ENCODE measurements around the gene ZC3H10.

ZC3H10 gene

DNA sequence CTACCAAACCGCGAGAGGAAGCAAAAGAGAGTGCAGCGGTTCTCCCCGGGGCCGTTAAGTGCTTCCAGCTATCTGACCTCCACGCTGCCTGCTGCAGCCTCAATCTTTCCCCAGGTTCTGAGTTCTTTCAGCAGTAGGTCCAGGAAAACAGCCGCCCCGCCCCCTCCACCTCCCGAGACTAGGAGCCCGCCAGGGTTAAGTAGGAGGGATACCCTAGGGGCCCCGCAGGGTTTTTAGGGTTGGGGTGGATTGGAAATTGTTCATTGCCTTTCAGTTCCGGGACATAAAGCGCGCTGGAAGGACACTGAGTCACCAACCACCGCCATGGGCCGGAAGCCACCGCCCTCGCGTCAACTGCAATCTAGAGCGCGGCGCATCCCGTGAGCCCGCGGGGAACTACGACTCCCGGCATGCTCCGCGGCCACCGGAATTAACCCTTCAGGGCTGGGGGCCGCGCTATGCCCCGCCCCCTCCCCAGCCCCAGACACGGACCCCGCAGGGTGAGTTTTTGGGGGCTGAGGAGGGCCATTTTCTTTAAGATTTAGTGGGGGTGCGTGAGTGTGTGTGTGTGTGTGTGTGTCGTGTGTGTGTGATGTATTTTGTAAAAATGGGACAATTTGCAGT, 34.2 kb downstream of the ZC3H10 start, which contains the start of gene MYL6B:
Gene MYL6B (plus strand): TSS at position 456 of the 624 bp plus-strand sequence. CDS start 1,332 bp downstream, outside the sequence.
- DNase-seq (ENCODE audit: low read depth, low spot score), result peak; percentile 31
- POLR2A ChIA-PET, result interaction anchor here (0.7 to 1.4 kb wide), 3 partner anchors 10 to 25 kb away, joined by 3 to 5 read pairs (median 5); partner anchors contain the start of gene ESYT1
- TF ChIP-seq, protein P1, sequence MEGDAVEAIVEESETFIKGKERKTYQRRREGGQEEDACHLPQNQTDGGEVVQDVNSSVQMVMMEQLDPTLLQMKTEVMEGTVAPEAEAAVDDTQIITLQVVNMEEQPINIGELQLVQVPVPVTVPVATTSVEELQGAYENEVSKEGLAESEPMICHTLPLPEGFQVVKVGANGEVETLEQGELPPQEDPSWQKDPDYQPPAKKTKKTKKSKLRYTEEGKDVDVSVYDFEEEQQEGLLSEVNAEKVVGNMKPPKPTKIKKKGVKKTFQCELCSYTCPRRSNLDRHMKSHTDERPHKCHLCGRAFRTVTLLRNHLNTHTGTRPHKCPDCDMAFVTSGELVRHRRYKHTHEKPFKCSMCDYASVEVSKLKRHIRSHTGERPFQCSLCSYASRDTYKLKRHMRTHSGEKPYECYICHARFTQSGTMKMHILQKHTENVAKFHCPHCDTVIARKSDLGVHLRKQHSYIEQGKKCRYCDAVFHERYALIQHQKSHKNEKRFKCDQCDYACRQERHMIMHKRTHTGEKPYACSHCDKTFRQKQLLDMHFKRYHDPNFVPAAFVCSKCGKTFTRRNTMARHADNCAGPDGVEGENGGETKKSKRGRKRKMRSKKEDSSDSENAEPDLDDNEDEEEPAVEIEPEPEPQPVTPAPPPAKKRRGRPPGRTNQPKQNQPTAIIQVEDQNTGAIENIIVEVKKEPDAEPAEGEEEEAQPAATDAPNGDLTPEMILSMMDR (IDR thresholded peaks at IDR 0.05; ENCODE audit: insufficient read depth, low read length, missing control alignments), result no peak
- peak within 1 kb of the TSS; percentile 68 for H3K4me3 ChIP-seq (ENCODE audit: low read depth, low read length)
- CTCF ChIA-PET, result interaction anchor here (0.9 to 1.3 kb wide), 4 partner anchors 22 to 37 kb away, joined by 3 to 7 read pairs (median 4); partner anchors contain the start of genes ESYT1 and SMARCC2

DNA sequence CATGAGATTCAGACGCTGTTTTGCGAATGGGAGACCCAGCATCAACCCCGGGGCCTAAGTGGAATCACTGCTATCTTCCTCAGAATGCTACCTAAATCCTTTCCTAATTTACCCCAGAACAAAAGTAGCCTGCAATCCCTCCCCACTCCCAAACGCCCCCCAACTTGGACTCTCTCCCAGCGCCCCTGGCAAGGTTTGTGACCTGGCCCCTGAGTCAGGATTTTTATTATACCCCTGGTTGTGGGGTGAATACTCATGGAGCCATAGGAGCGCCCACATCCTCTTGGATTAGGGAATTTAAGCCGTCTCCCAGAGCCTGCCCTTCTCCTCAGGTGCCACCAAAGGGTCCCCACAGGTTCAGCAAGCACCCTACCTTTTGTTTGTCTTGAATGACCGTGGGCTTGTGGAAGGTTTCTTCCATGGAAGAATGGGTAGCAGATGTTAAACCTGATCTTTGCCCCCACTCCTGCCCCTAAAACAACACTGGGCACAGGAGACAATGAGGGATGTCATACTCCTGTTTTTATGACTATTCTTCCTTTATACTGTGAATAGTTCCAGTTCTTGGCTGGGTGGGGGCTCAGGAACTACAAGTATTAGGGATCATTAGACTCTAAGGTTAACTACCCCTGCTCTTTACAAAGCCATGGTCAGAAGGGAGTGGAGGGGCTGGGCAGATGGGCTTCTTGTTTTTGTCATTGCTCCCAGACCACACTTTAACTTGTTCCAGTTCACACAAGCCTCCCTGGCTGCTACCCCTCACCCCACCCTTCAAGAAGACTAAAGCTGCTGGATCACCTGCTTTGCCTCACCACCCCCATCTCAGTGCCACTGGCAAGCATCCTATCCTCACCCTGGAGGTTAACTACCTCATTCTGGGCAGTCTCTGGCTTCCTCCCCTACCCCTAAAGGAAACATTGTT, 35.0 kb downstream of the ZC3H10 start:
- TF ChIP-seq, protein P1 (IDR thresholded peaks at IDR 0.05; ENCODE audit: insufficient read depth, low read length, missing control alignments), result no peak
- CTCF ChIA-PET, result interaction anchor here (1.0 kb wide), 1 partner anchor 9 kb away, joined by 4 read pairs; no protein-coding TSS in a partner anchor
- POLR2A ChIA-PET, result no interaction called here
- peak overlapping the region; percentile 68 for H3K4me3 ChIP-seq (ENCODE audit: low read depth, low read length)
- no peak for DNase-seq (ENCODE audit: low read depth, low spot score)

DNA sequence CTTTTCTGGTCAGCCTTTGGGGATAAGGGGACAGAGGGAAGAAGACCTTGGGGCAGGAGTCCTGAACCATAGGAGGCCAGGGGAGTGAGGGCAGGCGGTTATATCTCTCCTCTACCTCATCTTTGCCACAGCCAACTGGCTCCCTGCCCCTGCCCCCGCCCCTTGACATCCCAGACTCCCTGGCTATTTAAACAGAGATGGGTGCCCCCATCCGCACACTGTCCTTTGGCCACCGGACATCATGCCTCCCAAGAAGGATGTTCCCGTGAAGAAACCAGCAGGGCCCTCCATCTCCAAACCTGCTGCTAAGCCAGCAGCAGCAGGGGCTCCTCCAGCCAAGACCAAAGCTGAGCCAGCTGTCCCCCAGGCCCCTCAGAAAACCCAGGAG, 35.6 kb downstream of the ZC3H10 start:
- TF ChIP-seq, protein P1 (IDR thresholded peaks at IDR 0.05; ENCODE audit: insufficient read depth, low read length, missing control alignments), result no peak
- DNase-seq (ENCODE audit: low read depth, low spot score), result no peak
- ChIA-PET POLR2A (no interaction called here), CTCF (interaction anchor here (1.0 to 1.2 kb wide), 2 partner anchors 8 to 35 kb away, joined by 3 to 4 read pairs; partner anchors contain the start of gene ZC3H10)
- H3K4me3 ChIP-seq (ENCODE audit: low read depth, low read length), result peak overlapping the region; percentile 68; the same call in 1 of the 2 replicates

DNA sequence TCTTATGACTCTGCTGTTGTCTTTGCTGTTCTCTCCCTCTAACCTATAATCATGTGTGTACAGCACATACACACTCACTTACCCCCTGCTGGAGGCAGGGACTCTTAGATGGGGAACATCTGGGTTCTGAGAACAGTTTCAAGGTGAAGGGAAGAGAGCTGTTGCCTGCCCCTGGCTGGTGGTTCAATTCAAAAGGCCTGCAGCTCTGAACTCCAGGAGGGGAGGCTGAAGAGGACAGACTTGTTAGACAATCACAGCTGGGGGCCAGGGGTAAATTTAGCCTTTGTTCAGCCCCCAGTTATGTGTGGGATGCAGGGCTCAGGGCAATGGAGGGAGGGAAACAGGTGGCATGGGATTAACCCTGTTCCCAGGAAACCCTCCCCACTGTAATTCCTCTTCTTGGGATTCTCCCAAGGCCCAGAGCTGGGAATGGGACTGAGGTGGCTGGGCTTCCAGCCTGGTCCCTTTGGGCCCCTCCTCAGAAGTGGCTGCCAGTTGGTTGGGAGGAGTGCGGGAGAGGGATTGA, 36.2 kb downstream of the ZC3H10 start:
- no peak overlapping the region for H3K4me3 ChIP-seq (ENCODE audit: low read depth, low read length)
- POLR2A ChIA-PET, result no interaction called here
- CTCF ChIA-PET, result interaction anchor here (0.8 to 2.3 kb wide), 5 partner anchors 28 to 36 kb away, joined by 3 to 12 read pairs (median 3); partner anchors contain the start of genes SMARCC2 and ZC3H10
- TF ChIP-seq, protein P1 (IDR thresholded peaks at IDR 0.05; ENCODE audit: insufficient read depth, low read length, missing control alignments), result no peak
- DNase-seq (ENCODE audit: low read depth, low spot score), result no peak

DNA sequence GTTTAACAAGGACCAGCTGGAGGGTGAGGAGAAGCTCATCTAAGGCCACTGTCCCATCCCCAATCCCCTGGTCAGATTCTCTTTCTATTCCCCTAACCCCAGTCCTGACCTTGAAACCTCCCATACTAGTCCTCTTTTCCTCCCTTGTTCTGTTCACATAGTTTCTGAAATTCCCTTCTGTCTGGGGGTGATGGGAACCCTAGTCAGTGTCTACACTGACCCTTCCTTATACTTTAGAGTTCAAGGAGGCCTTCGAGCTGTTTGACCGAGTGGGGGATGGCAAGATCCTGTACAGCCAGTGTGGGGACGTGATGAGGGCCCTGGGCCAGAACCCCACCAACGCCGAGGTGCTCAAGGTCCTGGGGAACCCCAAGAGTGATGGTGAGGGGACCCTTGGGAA, 36.8 kb downstream of the ZC3H10 start:
- ChIA-PET POLR2A (no interaction called here), CTCF (interaction anchor here (0.8 to 2.3 kb wide), 7 partner anchors 12 to 36 kb away, joined by 3 to 12 read pairs (median 3); partner anchors contain the start of genes SMARCC2 and ZC3H10)
- no peak for DNase-seq (ENCODE audit: low read depth, low spot score)
- no peak overlapping the region for H3K4me3 ChIP-seq (ENCODE audit: low read depth, low read length)
- TF ChIP-seq, protein P1 (IDR thresholded peaks at IDR 0.05; ENCODE audit: insufficient read depth, low read length, missing control alignments), result no peak
